Heart right ventricle (tissue), 16 donors: ENCODE results near the gene LCTL. TPM values are rescaled to one million over a fixed set of nuclear protein-coding genes. Genes with fewer than 3 reads are reported as not detected.

ENCODE experiments used
- ATAC-seq, 8 donors: fragments of 200-7000 bp; cut with Tn5 transposase; one replicate each; pipeline ENCODE4 v1.9.1; 2020; ENCODE audit warnings: mild to moderate bottlenecking in 8 of 8, moderate library complexity in 8 of 8, moderate number of reproducible peaks in 1 of 8
- DNase-seq, 2 donors: peaks; one replicate each; pipeline ENCODE4 v3.0.0-alpha.2; 2020
- H3K27ac ChIP-seq, 10 donors: fragments of 200-600 bp; sonication (generic) in 2 of 10; one replicate each; pipeline versions ENCODE4 v1.5.0 to v1.8.0; 2020 to 2022; ENCODE audit warnings: mild to moderate bottlenecking in 3 of 10
- H3K27me3 ChIP-seq, 7 donors: fragments of 200-600 bp; one replicate each; pipeline ENCODE4 v1.8.0; 2021 to 2022; ENCODE audit warnings: mild to moderate bottlenecking in 2 of 7
- H3K36me3 ChIP-seq, 9 donors: fragments of 200-600 bp; sonication (generic) in 1 of 9; one replicate each; pipeline versions ENCODE4 v1.5.0 to v1.8.0; 2020 to 2022; ENCODE audit warnings: mild to moderate bottlenecking in 2 of 9
- H3K4me1 ChIP-seq, 9 donors: fragments of 200-600 bp; sonication (generic) in 1 of 9; one replicate each; pipeline versions ENCODE4 v1.5.0 to v1.8.0; 2020 to 2022; ENCODE audit warnings: mild to moderate bottlenecking in 4 of 9
- H3K4me3 ChIP-seq, 10 donors: fragments of 200-600 bp; sonication (generic) in 2 of 10; one replicate each; pipeline versions ENCODE4 v1.5.0 to v1.8.0; 2020 to 2022; ENCODE audit warnings: mild to moderate bottlenecking in 7 of 10, moderate library complexity in 2 of 10
- H3K9me3 ChIP-seq, 11 donors: fragments of 200-600 bp in 10 of 11; sonication (generic) in 2 of 11; one replicate each; pipeline versions ENCODE4 v1.5.0 to v1.8.0; 2013 to 2022; ENCODE audit warnings: mild to moderate bottlenecking in 2 of 11, control low read depth in 1 of 11, moderate library complexity in 1 of 11
- CTCF ChIP-seq, 9 donors: fragments of 200-600 bp; sonication (generic) in 2 of 9; IDR thresholded peaks; one replicate each; pipeline versions ENCODE4 v1.5.0 to v1.8.0; 2021 to 2022; ENCODE audit warnings: antibody characterized with exemption in 9 of 9, mild to moderate bottlenecking in 5 of 9, moderate library complexity in 1 of 9
- WGBS, 2 donors: extraction: QIAGEN DNeasy Blood & Tissue Kit; methylation state at CpG; one replicate each; pipeline ENCODE4 v1.1.7; 2013; ENCODE audit warnings: inconsistent platforms in 1 of 2; 5-methylcytosine and 5-hydroxymethylcytosine counted together
- intact Hi-C, 10 donors: fragments of 100-400 bp; cut with DNase I; formaldehyde crosslinking; loops; one replicate each; pipeline versions ENCODE4 v1.11.1 to v1.14.2; 2022
- polyA plus RNA-seq, 2 donors: library from polyadenylated mRNA; stranded (reverse); fragments of 200-250 nt; gene quantifications; one replicate each; pipeline ENCODE4 v1.2.3, GENCODE V29; 2013
- total RNA-seq, 10 donors: library from RNA; stranded (reverse); fragmentation: NEBNext Ultra II Directional in 3 of 10; extraction: Animal tissue kit (Norgen Biotek cat#: 25700) in 3 of 10; gene quantifications; one replicate each; pipeline versions ENCODE4 v1.2.1 to v1.2.4, GENCODE V29; 2021 to 2023
- donor health status: Arrhythmogenic right ventricular cardiomyopathy.
- donor health status: ischemic (EF 13 %, LVEDD 7.1; RV severe dilation, severe dysfunction).
- donor health status: healthy with polysubstance abuse.
- donor health status: DM: no; HTN: yes; CAD: no.
- donor health status: DM: no; HTN: no; CAD: no.
- donor health status: ischemic (EF 25% LVEDD 6.9; RV normal size, moderate dysfunction).
- donor health status: ischemic (EF 25% LVEDD 5.7; RV mildly dilated, moderate dysfunction).
- donor health status: healthy.
- donor health status: DM: yes; HTN: yes; CAD: no.
- donor health status: Ischemic cardiomyopathy.
- donor health status: ischemic (EF 35%, LVEDD 5.7; RV mildly dilated, moderate dysfunction).
- donor health status: nonischemic (EF 11% LVEDD 7.7; RV severe dilation, severe dysfunction).
- donor health status: DM: yes; HTN: yes; CAD: no.
- donor health status: PGD.
- donor health status: ischemic (EF 29% LVEDD 5.4; RV normal size, mild dysfunction).
- donor health status: nonischemic (EF 23%, LVEDD 6.1; RV moderate dilation, normal function).

The LCTL gene
- total and polyA plus RNA-seq, 12 donors = 0.16 TPM; not detected in 11

DNA sequence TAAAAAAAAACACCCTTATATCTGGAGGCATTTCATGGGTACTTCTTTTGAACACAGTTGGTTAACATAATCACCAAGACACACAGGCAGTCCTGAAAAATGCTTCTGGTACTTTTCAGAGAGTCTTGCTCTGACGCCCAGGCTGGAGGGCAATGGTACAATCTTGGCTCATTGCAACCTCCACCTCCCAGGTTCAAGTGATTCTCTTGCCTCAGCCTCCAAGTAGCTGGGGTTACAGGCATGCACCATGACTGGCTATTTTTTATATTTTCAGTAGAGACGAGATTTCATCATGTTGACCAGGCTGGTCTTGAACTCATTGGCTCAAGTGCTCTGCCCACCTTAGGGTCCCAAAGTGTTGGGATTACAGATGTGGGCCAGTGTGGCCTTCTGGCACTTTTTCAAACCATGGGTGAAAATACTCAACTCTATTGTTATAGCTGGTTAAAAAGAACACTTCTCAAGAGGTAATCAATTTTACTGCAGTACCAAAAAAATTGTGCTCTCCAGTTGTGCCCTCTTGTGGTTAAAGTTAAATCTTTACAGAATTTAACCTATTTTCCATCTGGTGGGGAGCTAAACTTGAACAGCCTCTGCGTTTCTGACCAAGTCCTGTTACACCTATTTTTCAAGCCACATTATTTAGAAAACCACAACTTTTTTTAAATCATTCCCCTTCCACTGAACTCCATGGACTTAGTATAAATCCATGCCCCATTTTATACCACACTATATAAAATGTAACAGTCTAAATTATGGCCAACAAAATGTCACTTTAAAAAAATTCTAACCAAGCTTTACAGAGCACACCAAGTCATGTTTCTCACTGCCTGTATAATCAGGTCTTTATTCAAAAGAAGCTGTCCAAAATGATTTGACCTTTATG, 67.1 kb downstream of the LCTL start:
- TF ChIP-seq CTCF (IDR thresholded peaks at IDR 0.05) = peak in 8 of 9 donors; percentile 8 to 55 (median 46)
- ATAC-seq = no peak
- H3K4me1 ChIP-seq = peaks cover 13 to 64% (median 41%) of the 10 kb centered on the region in 9 donors
- WGBS, 2 donors = 51 to 57% methylated on average over 3 of the region's 3 CpGs
- H3K27me3 ChIP-seq = no peaks in the 10 kb centered on the region
- intact Hi-C loops = loop anchor here in 6 of 10 donors (2.0 to 10.0 kb wide), 4 partner anchors 111 to 201 kb away; partner anchors contain the start of genes MAP2K1 (in 4 of the 6) and TIPIN (in 2 of the 6)
- peak overlapping the region in 5 of 10 donors; percentile 84 to 89 (median 88) for H3K27ac ChIP-seq
- no peaks in the 10 kb centered on the region for H3K9me3 ChIP-seq
- no peak for DNase-seq
- H3K4me3 ChIP-seq = peak overlapping the region in 1 of 10 donors; percentile 97
- H3K36me3 ChIP-seq = peaks cover 0 to 83% (median 49%) of the 10 kb centered on the region in 9 donors

Other genes starting within 250 kb of the LCTL start
- 1 to 10 TPM; 2.4 to 5.4 (median 3.4) TPM for gene TIPIN, start 209.3 kb downstream of the LCTL start, total RNA-seq
- gene TIPIN, start 209.3 kb downstream of the LCTL start, polyA plus RNA-seq = 1 to 10 TPM; 2.9 to 4.5 TPM
- gene MAP2K1, start 179.1 kb downstream of the LCTL start, total RNA-seq = 10 to 100 TPM; 30.9 to 61.3 (median 44.7) TPM
- 100 to 1,000 TPM in 1 of 2 donors, 1 to 10 TPM in 1; 7.5 to 106 TPM for gene MAP2K1, start 179.1 kb downstream of the LCTL start, polyA plus RNA-seq
- gene SNAPC5, start 68.2 kb downstream of the LCTL start, total RNA-seq = 10 to 100 TPM; 28.5 to 41.6 (median 33.9) TPM
- 10 to 100 TPM; 32.8 to 48.8 TPM for gene SNAPC5, start 68.2 kb downstream of the LCTL start, polyA plus RNA-seq
- 1,000 to 10,000 TPM; 1,152 to 1,492 (median 1,276) TPM for gene RPL4, start 61.1 kb downstream of the LCTL start, total RNA-seq
- gene RPL4, start 61.1 kb downstream of the LCTL start, polyA plus RNA-seq = 1,000 to 10,000 TPM; 2,017 to 3,057 TPM
- gene ZWILCH, start 60.7 kb downstream of the LCTL start, total RNA-seq = 1 to 10 TPM; 1.6 to 6.6 (median 2.3) TPM
- gene ZWILCH, start 60.7 kb downstream of the LCTL start, polyA plus RNA-seq = 1 to 10 TPM; 1.5 to 2.9 TPM
- gene SMAD6, start 136.2 kb upstream of the LCTL start, total RNA-seq = 10 to 100 TPM; 12.2 to 43.4 (median 20.6) TPM
- gene SMAD6, start 136.2 kb upstream of the LCTL start, polyA plus RNA-seq = 10 to 100 TPM in 1 of 2 donors, 1 to 10 TPM in 1; 6.6 to 19.5 TPM